WTC11 (cell line): ENCODE results near the gene TNFRSF6B. TPM values are rescaled to one million over a fixed set of nuclear protein-coding genes. Genes with fewer than 3 reads are reported as not detected.

ENCODE experiments used
- ETV6 ChIP-seq: sonication (generic); formaldehyde crosslinking; IDR thresholded peaks from 2 replicates; pipeline ENCODE4 v1.8.1; 2022; ENCODE audit warnings: mild to moderate bottlenecking, missing genetic modification reagents
- FOXK1 ChIP-seq: sonication (generic); formaldehyde crosslinking; IDR thresholded peaks from 2 replicates; pipeline ENCODE4 v1.8.0; 2022; ENCODE audit warnings: mild to moderate bottlenecking, moderate library complexity, missing genetic modification reagents
- GABPB1 ChIP-seq: sonication (generic); formaldehyde crosslinking; IDR thresholded peaks from 2 replicates; pipeline ENCODE4 v1.8.1; 2023; ENCODE audit warnings: mild to moderate bottlenecking, missing genetic modification reagents
- HMGA2 ChIP-seq: fragments of 250-450 bp; sonication (Bioruptor Pico); IDR thresholded peaks from 2 replicates; pipeline ENCODE4 v1.4.0; 2021; ENCODE audit warnings: mild to moderate bottlenecking, moderate library complexity
- NFATC4 ChIP-seq: fragments of 250-450 bp; sonication (Bioruptor Pico); IDR thresholded peaks from 2 replicates; pipeline ENCODE4 v1.9.0; 2021; ENCODE audit warnings: mild to moderate bottlenecking
- NR1H2 ChIP-seq: sonication (generic); formaldehyde crosslinking; IDR thresholded peaks from 2 replicates; pipeline ENCODE4 v1.9.0; 2021; ENCODE audit warnings: mild to moderate bottlenecking, moderate library complexity, missing genetic modification reagents
- TEAD1 ChIP-seq: sonication (generic); formaldehyde crosslinking; IDR thresholded peaks from 2 replicates; pipeline ENCODE4 v1.8.0; 2022; ENCODE audit warnings: mild to moderate bottlenecking, missing genetic modification reagents
- ZNF138 ChIP-seq: sonication (generic); formaldehyde crosslinking; conservative IDR thresholded peaks from 2 replicates; pipeline ENCODE4 v1.8.1; 2022; ENCODE audit warnings: mild to moderate bottlenecking, moderate library complexity, missing genetic modification reagents
- ZNF232 ChIP-seq: sonication (generic); formaldehyde crosslinking; IDR thresholded peaks from 2 replicates; pipeline ENCODE4 v1.8.0; 2022; ENCODE audit warnings: mild to moderate bottlenecking, missing genetic modification reagents
- total RNA-seq: library from RNA; stranded (reverse); gene quantifications from 3 replicates; pipeline ENCODE4 v1.2.3, GENCODE V29; 2021
- TF ChIP-seq, protein P1 (sequence below): fragments of 250-450 bp; sonication (Bioruptor Pico); IDR thresholded peaks from 2 replicates; pipeline ENCODE4 v1.9.0; 2021; ENCODE audit warnings: mild to moderate bottlenecking, borderline replicate concordance
- TF ChIP-seq, protein P2 (sequence below): sonication (generic); formaldehyde crosslinking; IDR thresholded peaks from 2 replicates; pipeline ENCODE4 v1.8.1; 2022; ENCODE audit warnings: mild to moderate bottlenecking, moderate library complexity, missing genetic modification reagents
- TF ChIP-seq, protein P3 (sequence below): sonication (generic); formaldehyde crosslinking; IDR thresholded peaks from 2 replicates; pipeline ENCODE4 v1.8.0; 2023; ENCODE audit warnings: missing genetic modification reagents, mild to moderate bottlenecking, borderline replicate concordance
- TF ChIP-seq, protein P4 (sequence below): sonication (generic); formaldehyde crosslinking; IDR thresholded peaks from 2 replicates; pipeline ENCODE4 v1.8.1; 2022; ENCODE audit warnings: low read depth, mild to moderate bottlenecking, moderate library complexity, missing genetic modification reagents, borderline replicate concordance
- TF ChIP-seq, protein P5 (sequence below): sonication (generic); formaldehyde crosslinking; IDR thresholded peaks from 2 replicates; pipeline ENCODE4 v1.8.1; 2022; ENCODE audit warnings: missing genetic modification reagents, borderline replicate concordance

The TNFRSF6B gene
- total RNA-seq, 1 experiment from 2014 or later, result not detected

DNA sequence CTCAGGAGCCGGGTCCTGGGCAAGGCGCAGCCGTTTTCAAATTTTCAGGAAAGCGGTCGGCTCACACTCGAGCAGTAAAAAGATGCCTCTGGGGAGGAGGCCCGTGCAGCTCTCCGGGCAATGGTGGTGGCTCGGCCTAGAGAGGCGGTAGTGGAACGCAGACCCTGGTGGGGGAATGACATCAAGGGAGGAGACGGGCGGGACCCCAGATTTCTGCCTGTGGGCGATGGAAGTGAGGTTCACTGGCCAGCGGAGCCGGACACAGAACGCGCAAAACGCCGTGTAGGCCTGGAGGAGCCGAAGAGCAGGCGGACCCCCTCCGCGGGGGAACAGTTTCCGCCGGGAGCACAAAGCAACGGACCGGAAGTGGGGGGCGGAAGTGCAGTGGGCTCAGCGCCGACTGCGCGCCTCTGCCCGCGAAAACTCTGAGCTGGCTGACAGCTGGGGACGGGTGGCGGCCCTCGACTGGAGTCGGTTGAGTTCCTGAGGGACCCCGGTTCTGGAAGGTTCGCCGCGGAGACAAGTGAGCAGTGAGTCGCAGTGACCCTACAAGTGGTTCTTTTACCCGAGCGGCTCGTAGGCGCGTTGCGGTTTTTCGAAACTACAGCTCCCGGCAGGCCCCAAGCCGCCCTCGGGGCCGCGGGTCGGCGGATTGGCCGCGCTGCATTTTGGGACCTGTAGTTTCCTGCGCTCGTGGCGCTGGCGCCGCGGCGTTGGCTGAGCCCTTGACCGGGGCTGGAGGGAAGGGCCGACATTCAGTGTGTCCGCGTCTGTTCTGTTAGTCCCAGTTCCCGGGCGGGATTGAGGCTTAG is 38.3 kb upstream of the TNFRSF6B start, which contains the start of gene RTEL1 (continued):
- TF ChIP-seq, protein P1, sequence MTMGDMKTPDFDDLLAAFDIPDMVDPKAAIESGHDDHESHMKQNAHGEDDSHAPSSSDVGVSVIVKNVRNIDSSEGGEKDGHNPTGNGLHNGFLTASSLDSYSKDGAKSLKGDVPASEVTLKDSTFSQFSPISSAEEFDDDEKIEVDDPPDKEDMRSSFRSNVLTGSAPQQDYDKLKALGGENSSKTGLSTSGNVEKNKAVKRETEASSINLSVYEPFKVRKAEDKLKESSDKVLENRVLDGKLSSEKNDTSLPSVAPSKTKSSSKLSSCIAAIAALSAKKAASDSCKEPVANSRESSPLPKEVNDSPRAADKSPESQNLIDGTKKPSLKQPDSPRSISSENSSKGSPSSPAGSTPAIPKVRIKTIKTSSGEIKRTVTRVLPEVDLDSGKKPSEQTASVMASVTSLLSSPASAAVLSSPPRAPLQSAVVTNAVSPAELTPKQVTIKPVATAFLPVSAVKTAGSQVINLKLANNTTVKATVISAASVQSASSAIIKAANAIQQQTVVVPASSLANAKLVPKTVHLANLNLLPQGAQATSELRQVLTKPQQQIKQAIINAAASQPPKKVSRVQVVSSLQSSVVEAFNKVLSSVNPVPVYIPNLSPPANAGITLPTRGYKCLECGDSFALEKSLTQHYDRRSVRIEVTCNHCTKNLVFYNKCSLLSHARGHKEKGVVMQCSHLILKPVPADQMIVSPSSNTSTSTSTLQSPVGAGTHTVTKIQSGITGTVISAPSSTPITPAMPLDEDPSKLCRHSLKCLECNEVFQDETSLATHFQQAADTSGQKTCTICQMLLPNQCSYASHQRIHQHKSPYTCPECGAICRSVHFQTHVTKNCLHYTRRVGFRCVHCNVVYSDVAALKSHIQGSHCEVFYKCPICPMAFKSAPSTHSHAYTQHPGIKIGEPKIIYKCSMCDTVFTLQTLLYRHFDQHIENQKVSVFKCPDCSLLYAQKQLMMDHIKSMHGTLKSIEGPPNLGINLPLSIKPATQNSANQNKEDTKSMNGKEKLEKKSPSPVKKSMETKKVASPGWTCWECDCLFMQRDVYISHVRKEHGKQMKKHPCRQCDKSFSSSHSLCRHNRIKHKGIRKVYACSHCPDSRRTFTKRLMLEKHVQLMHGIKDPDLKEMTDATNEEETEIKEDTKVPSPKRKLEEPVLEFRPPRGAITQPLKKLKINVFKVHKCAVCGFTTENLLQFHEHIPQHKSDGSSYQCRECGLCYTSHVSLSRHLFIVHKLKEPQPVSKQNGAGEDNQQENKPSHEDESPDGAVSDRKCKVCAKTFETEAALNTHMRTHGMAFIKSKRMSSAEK, result no peak
- no peak; the same call in 1 of the 2 replicates for TF ChIP-seq HMGA2 (CRISPR knock-in tag)
- peak; percentile 78; the same call in 1 of the 2 replicates for TF ChIP-seq FOXK1 (CRISPR knock-in tag)
- TF ChIP-seq NFATC4, result no peak
- TF ChIP-seq, protein P2, sequence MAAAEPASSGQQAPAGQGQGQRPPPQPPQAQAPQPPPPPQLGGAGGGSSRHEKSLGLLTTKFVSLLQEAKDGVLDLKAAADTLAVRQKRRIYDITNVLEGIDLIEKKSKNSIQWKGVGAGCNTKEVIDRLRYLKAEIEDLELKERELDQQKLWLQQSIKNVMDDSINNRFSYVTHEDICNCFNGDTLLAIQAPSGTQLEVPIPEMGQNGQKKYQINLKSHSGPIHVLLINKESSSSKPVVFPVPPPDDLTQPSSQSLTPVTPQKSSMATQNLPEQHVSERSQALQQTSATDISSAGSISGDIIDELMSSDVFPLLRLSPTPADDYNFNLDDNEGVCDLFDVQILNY (CRISPR knock-in tag), result peak; percentile 69; the same call in 1 of the 2 replicates
- TF ChIP-seq ZNF138 (CRISPR knock-in tag), result no peak
- peak; percentile 91 for TF ChIP-seq GABPB1 (CRISPR knock-in tag)
- peak; percentile 78; the same call in 1 of the 2 replicates for TF ChIP-seq TEAD1 (CRISPR knock-in tag)
- peak; percentile 50; the same call in 1 of the 2 replicates for TF ChIP-seq ETV6
- TF ChIP-seq, protein P3, sequence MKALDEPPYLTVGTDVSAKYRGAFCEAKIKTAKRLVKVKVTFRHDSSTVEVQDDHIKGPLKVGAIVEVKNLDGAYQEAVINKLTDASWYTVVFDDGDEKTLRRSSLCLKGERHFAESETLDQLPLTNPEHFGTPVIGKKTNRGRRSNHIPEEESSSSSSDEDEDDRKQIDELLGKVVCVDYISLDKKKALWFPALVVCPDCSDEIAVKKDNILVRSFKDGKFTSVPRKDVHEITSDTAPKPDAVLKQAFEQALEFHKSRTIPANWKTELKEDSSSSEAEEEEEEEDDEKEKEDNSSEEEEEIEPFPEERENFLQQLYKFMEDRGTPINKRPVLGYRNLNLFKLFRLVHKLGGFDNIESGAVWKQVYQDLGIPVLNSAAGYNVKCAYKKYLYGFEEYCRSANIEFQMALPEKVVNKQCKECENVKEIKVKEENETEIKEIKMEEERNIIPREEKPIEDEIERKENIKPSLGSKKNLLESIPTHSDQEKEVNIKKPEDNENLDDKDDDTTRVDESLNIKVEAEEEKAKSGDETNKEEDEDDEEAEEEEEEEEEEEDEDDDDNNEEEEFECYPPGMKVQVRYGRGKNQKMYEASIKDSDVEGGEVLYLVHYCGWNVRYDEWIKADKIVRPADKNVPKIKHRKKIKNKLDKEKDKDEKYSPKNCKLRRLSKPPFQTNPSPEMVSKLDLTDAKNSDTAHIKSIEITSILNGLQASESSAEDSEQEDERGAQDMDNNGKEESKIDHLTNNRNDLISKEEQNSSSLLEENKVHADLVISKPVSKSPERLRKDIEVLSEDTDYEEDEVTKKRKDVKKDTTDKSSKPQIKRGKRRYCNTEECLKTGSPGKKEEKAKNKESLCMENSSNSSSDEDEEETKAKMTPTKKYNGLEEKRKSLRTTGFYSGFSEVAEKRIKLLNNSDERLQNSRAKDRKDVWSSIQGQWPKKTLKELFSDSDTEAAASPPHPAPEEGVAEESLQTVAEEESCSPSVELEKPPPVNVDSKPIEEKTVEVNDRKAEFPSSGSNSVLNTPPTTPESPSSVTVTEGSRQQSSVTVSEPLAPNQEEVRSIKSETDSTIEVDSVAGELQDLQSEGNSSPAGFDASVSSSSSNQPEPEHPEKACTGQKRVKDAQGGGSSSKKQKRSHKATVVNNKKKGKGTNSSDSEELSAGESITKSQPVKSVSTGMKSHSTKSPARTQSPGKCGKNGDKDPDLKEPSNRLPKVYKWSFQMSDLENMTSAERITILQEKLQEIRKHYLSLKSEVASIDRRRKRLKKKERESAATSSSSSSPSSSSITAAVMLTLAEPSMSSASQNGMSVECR (CRISPR knock-in tag), result peak; percentile 19; the same call in 1 of the 2 replicates
- TF ChIP-seq, protein P4, sequence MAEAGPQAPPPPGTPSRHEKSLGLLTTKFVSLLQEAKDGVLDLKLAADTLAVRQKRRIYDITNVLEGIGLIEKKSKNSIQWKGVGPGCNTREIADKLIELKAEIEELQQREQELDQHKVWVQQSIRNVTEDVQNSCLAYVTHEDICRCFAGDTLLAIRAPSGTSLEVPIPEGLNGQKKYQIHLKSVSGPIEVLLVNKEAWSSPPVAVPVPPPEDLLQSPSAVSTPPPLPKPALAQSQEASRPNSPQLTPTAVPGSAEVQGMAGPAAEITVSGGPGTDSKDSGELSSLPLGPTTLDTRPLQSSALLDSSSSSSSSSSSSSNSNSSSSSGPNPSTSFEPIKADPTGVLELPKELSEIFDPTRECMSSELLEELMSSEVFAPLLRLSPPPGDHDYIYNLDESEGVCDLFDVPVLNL (CRISPR knock-in tag), result peak; percentile 72; the same call in 1 of the 2 replicates
- TF ChIP-seq, protein P5, sequence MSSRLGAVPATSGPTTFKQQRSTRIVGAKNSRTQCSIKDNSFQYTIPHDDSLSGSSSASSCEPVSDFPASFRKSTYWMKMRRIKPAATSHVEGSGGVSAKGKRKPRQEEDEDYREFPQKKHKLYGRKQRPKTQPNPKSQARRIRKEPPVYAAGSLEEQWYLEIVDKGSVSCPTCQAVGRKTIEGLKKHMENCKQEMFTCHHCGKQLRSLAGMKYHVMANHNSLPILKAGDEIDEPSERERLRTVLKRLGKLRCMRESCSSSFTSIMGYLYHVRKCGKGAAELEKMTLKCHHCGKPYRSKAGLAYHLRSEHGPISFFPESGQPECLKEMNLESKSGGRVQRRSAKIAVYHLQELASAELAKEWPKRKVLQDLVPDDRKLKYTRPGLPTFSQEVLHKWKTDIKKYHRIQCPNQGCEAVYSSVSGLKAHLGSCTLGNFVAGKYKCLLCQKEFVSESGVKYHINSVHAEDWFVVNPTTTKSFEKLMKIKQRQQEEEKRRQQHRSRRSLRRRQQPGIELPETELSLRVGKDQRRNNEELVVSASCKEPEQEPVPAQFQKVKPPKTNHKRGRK (CRISPR knock-in tag), result no peak
- TF ChIP-seq NR1H2 (CRISPR knock-in tag), result no peak
- TF ChIP-seq ZNF232 (CRISPR knock-in tag), result no peak
